ENCODE results near the gene PFKM. TPM values are rescaled to one million over a fixed set of nuclear protein-coding genes. Genes with fewer than 3 reads are reported as not detected.

Gene PFKM
- total and polyA plus RNA-seq, 9 of the 15 experiments (the other 6 are each of a cell fraction or from before 2014, with no cell fraction given) = 16.5 to 39.9 (median 31.7) TPM

Small RNAs within 50 kb of the gene (microRNA-seq; reads per million reads assigned to microRNA genes)
- gene MIR6505 (ENCODE audit: borderline microRNAs expressed) = 2.3 reads per million, percentile 29 among the genes with 10 or more reads in this experiment

Small RNAs within 50 kb of the gene (small RNA-seq; reads per million reads assigned to genes)
- 0.11 reads per million for gene MIR6505
- not detected for gene RNU6-1203P

Other genes starting within 250 kb of the PFKM start
Only the 7 nearest of the 8 such genes appear.
- 2.2 and 2.7 TPM in 2 replicates for gene VDR, start 214.4 kb upstream of the PFKM start, total RNA-seq (2014; rRNA removed)
- gene VDR, start 214.4 kb upstream of the PFKM start, total RNA-seq (2014; rRNA removed; fragmentation: Illumina TruSeq; extraction: Trizol) = 1.8 and 1.9 TPM in 2 replicates
- 1.2 TPM in 2 replicates for gene VDR, start 214.4 kb upstream of the PFKM start, total RNA-seq (2015; rRNA removed; fragmentation: Illumina TruSeq; extraction: Trizol)
- 4.2 and 4.8 TPM in 2 replicates for gene VDR, start 214.4 kb upstream of the PFKM start, total RNA-seq (2021)
- 1.1 and 2.4 TPM in 2 replicates for gene VDR, start 214.4 kb upstream of the PFKM start, polyA plus RNA-seq (2011; rRNA removed)
- 4.0 and 4.3 TPM in 2 replicates for gene VDR, start 214.4 kb upstream of the PFKM start, polyA plus RNA-seq (2014; fragmentation: Illumina TruSeq; extraction: Trizol)
- under 1 TPM; 0.61 to 0.62 TPM for gene VDR, start 214.4 kb upstream of the PFKM start, polyA plus RNA-seq (2014; fragmentation: Nextera tagmentation; extraction: Ambion mirVana)
- 1.8 and 2.0 TPM in 2 replicates for gene VDR, start 214.4 kb upstream of the PFKM start, polyA plus RNA-seq (2014; rRNA removed)
- 37.2 and 37.6 TPM in 2 replicates for gene TMEM106C, start 155.8 kb upstream of the PFKM start, total RNA-seq (2014; rRNA removed)
- gene TMEM106C, start 155.8 kb upstream of the PFKM start, total RNA-seq (2014; rRNA removed; fragmentation: Illumina TruSeq; extraction: Trizol) = 56.8 and 57.2 TPM in 2 replicates
- gene TMEM106C, start 155.8 kb upstream of the PFKM start, total RNA-seq (2015; rRNA removed; fragmentation: Illumina TruSeq; extraction: Trizol) = 56.8 and 59.3 TPM in 2 replicates
- gene TMEM106C, start 155.8 kb upstream of the PFKM start, total RNA-seq (2021) = 44.6 and 47.3 TPM in 2 replicates
- 159 and 183 TPM in 2 replicates for gene TMEM106C, start 155.8 kb upstream of the PFKM start, polyA plus RNA-seq (2011; rRNA removed)
- 86.3 and 89.1 TPM in 2 replicates for gene TMEM106C, start 155.8 kb upstream of the PFKM start, polyA plus RNA-seq (2014; fragmentation: Illumina TruSeq; extraction: Trizol)
- 100 to 1,000 TPM; 134 to 158 TPM for gene TMEM106C, start 155.8 kb upstream of the PFKM start, polyA plus RNA-seq (2014; fragmentation: Nextera tagmentation; extraction: Ambion mirVana)
- 52.6 and 61.5 TPM in 2 replicates for gene TMEM106C, start 155.8 kb upstream of the PFKM start, polyA plus RNA-seq (2014; rRNA removed)
- not detected in 2 replicates for gene COL2A1, start 114.9 kb upstream of the PFKM start, total RNA-seq (2014; rRNA removed)
- gene COL2A1, start 114.9 kb upstream of the PFKM start, total RNA-seq (2014; rRNA removed; fragmentation: Illumina TruSeq; extraction: Trizol) = not detected in 2 replicates
- gene COL2A1, start 114.9 kb upstream of the PFKM start, total RNA-seq (2015; rRNA removed; fragmentation: Illumina TruSeq; extraction: Trizol) = not detected in 2 replicates
- gene COL2A1, start 114.9 kb upstream of the PFKM start, total RNA-seq (2021) = not detected in 2 replicates
- gene COL2A1, start 114.9 kb upstream of the PFKM start, polyA plus RNA-seq (2011; rRNA removed) = 0.01 TPM in 1 of 2 replicates, not detected in the other
- gene COL2A1, start 114.9 kb upstream of the PFKM start, polyA plus RNA-seq (2014; fragmentation: Illumina TruSeq; extraction: Trizol) = not detected in 2 replicates
- not detected for gene COL2A1, start 114.9 kb upstream of the PFKM start, polyA plus RNA-seq (2014; fragmentation: Nextera tagmentation; extraction: Ambion mirVana)
- gene COL2A1, start 114.9 kb upstream of the PFKM start, polyA plus RNA-seq (2014; rRNA removed) = 0.46 TPM in 1 of 2 replicates, not detected in the other
- 23.3 and 24.0 TPM in 2 replicates for gene SENP1, start 13.3 kb upstream of the PFKM start, total RNA-seq (2014; rRNA removed)
- gene SENP1, start 13.3 kb upstream of the PFKM start, total RNA-seq (2014; rRNA removed; fragmentation: Illumina TruSeq; extraction: Trizol) = 44.0 and 48.4 TPM in 2 replicates
- gene SENP1, start 13.3 kb upstream of the PFKM start, total RNA-seq (2015; rRNA removed; fragmentation: Illumina TruSeq; extraction: Trizol) = 46.7 and 48.5 TPM in 2 replicates
- 36.3 and 38.4 TPM in 2 replicates for gene SENP1, start 13.3 kb upstream of the PFKM start, total RNA-seq (2021)
- 42.1 and 59.0 TPM in 2 replicates for gene SENP1, start 13.3 kb upstream of the PFKM start, polyA plus RNA-seq (2011; rRNA removed)
- 34.3 and 37.6 TPM in 2 replicates for gene SENP1, start 13.3 kb upstream of the PFKM start, polyA plus RNA-seq (2014; fragmentation: Illumina TruSeq; extraction: Trizol)
- 10 to 100 TPM; 15.5 to 19.3 TPM for gene SENP1, start 13.3 kb upstream of the PFKM start, polyA plus RNA-seq (2014; fragmentation: Nextera tagmentation; extraction: Ambion mirVana)
- gene SENP1, start 13.3 kb upstream of the PFKM start, polyA plus RNA-seq (2014; rRNA removed) = 20.5 and 26.5 TPM in 2 replicates
- 13.3 and 24.2 TPM in 2 replicates for gene ASB8, start 38.2 kb downstream of the PFKM start, total RNA-seq (2014; rRNA removed)
- gene ASB8, start 38.2 kb downstream of the PFKM start, total RNA-seq (2014; rRNA removed; fragmentation: Illumina TruSeq; extraction: Trizol) = 19.6 and 30.6 TPM in 2 replicates
- 18.9 and 21.2 TPM in 2 replicates for gene ASB8, start 38.2 kb downstream of the PFKM start, total RNA-seq (2015; rRNA removed; fragmentation: Illumina TruSeq; extraction: Trizol)
- gene ASB8, start 38.2 kb downstream of the PFKM start, total RNA-seq (2021) = 18.6 and 21.6 TPM in 2 replicates
- gene ASB8, start 38.2 kb downstream of the PFKM start, polyA plus RNA-seq (2011; rRNA removed) = 25.1 and 26.2 TPM in 2 replicates
- gene ASB8, start 38.2 kb downstream of the PFKM start, polyA plus RNA-seq (2014; fragmentation: Illumina TruSeq; extraction: Trizol) = 19.8 and 21.0 TPM in 2 replicates
- gene ASB8, start 38.2 kb downstream of the PFKM start, polyA plus RNA-seq (2014; fragmentation: Nextera tagmentation; extraction: Ambion mirVana) = 10 to 100 TPM; 20.0 to 29.0 TPM
- gene ASB8, start 38.2 kb downstream of the PFKM start, polyA plus RNA-seq (2014; rRNA removed) = 15.8 and 24.4 TPM in 2 replicates
- gene CCDC184, start 64.3 kb downstream of the PFKM start, total RNA-seq (2014; rRNA removed) = 0.04 TPM in 1 of 2 replicates, not detected in the other
- not detected in 2 replicates for gene CCDC184, start 64.3 kb downstream of the PFKM start, total RNA-seq (2014; rRNA removed; fragmentation: Illumina TruSeq; extraction: Trizol)
- not detected in 2 replicates for gene CCDC184, start 64.3 kb downstream of the PFKM start, total RNA-seq (2015; rRNA removed; fragmentation: Illumina TruSeq; extraction: Trizol)
- 0.09 and 0.18 TPM in 2 replicates for gene CCDC184, start 64.3 kb downstream of the PFKM start, total RNA-seq (2021)
- gene CCDC184, start 64.3 kb downstream of the PFKM start, polyA plus RNA-seq (2011; rRNA removed) = not detected in 2 replicates
- gene CCDC184, start 64.3 kb downstream of the PFKM start, polyA plus RNA-seq (2014; fragmentation: Illumina TruSeq; extraction: Trizol) = not detected in 2 replicates
- gene CCDC184, start 64.3 kb downstream of the PFKM start, polyA plus RNA-seq (2014; fragmentation: Nextera tagmentation; extraction: Ambion mirVana) = not detected
- gene CCDC184, start 64.3 kb downstream of the PFKM start, polyA plus RNA-seq (2014; rRNA removed) = not detected in 2 replicates
- gene OR10AD1, start 83.9 kb downstream of the PFKM start, total RNA-seq (2014; rRNA removed) = not detected in 2 replicates
- not detected in 2 replicates for gene OR10AD1, start 83.9 kb downstream of the PFKM start, total RNA-seq (2014; rRNA removed; fragmentation: Illumina TruSeq; extraction: Trizol)
- not detected in 2 replicates for gene OR10AD1, start 83.9 kb downstream of the PFKM start, total RNA-seq (2015; rRNA removed; fragmentation: Illumina TruSeq; extraction: Trizol)
- gene OR10AD1, start 83.9 kb downstream of the PFKM start, total RNA-seq (2021) = not detected in 2 replicates
- not detected in 2 replicates for gene OR10AD1, start 83.9 kb downstream of the PFKM start, polyA plus RNA-seq (2011; rRNA removed)
- not detected in 2 replicates for gene OR10AD1, start 83.9 kb downstream of the PFKM start, polyA plus RNA-seq (2014; fragmentation: Illumina TruSeq; extraction: Trizol)
- not detected for gene OR10AD1, start 83.9 kb downstream of the PFKM start, polyA plus RNA-seq (2014; fragmentation: Nextera tagmentation; extraction: Ambion mirVana)
- gene OR10AD1, start 83.9 kb downstream of the PFKM start, polyA plus RNA-seq (2014; rRNA removed) = not detected in 2 replicates